ENCODE results near the gene CLDN16.

CLDN16 gene

GRCh38 chr3:190442240-190442639 is 54.3 kb downstream of the CLDN16 start:
- Histone ChIP-seq H3K27ac (ENCODE audit: low read length) (no peak overlapping the region), H3K36me3 (replicated peaks; ENCODE audit: insufficient read depth, low read length) (no peaks in the 10 kb centered on the region), H3K9ac (ENCODE audit: low read length) (no peak overlapping the region), H2AFZ (ENCODE audit: low read length) (no peak overlapping the region), H3K4me1 (ENCODE audit: low read length) (no peaks in the 10 kb centered on the region), H3K79me2 (ENCODE audit: low read length) (no peaks in the 10 kb centered on the region), H3F3A (ENCODE audit: insufficient read depth, low read length) (no peaks in the 10 kb centered on the region), H3K27me3 (replicated peaks; ENCODE audit: insufficient read depth, low read length) (no peaks in the 10 kb centered on the region), H3K9me2 (replicated peaks; ENCODE audit: insufficient read depth, low read length) (no peaks in the 10 kb centered on the region), H3K4me3 (ENCODE audit: low read length) (no peak overlapping the region), H4K20me1 (ENCODE audit: insufficient read depth, low read length) (no peaks in the 10 kb centered on the region), H3K4me2 (ENCODE audit: low read depth, low read length) (no peak overlapping the region), H3K9me3 (replicated peaks; ENCODE audit: insufficient read depth, low read length) (no peaks in the 10 kb centered on the region)
- DNase-seq: no peak
- no peak for TF ChIP-seq CTCF (IDR thresholded peaks at IDR 0.05; ENCODE audit: low read length)

GRCh38 chr3:190443257-190443656 is 55.3 kb downstream of the CLDN16 start:
- no peak overlapping the region for H3K27ac ChIP-seq (ENCODE audit: low read length)
- H3K4me2 ChIP-seq (ENCODE audit: low read depth, low read length): no peak overlapping the region
- no peaks in the 10 kb centered on the region for H3K79me2 ChIP-seq (ENCODE audit: low read length)
- no peak overlapping the region for H3K9ac ChIP-seq (ENCODE audit: low read length)
- no peak for TF ChIP-seq EZH2 (optimal IDR thresholded peaks at IDR 0.05; ENCODE audit: low read depth, low read length)
- TF ChIP-seq EZH2phosphoT487 (IDR thresholded peaks at IDR 0.05; ENCODE audit: low read length): no peak
- TF ChIP-seq CTCF (IDR thresholded peaks at IDR 0.05; ENCODE audit: low read length): no peak; the same call in 1 of the 2 replicates
- H2AFZ ChIP-seq (ENCODE audit: low read length): no peak overlapping the region
- H3K9me3 ChIP-seq (replicated peaks; ENCODE audit: insufficient read depth, low read length): no peaks in the 10 kb centered on the region
- no peaks in the 10 kb centered on the region for H3K36me3 ChIP-seq (replicated peaks; ENCODE audit: insufficient read depth, low read length)
- no peak overlapping the region for H3K4me3 ChIP-seq (ENCODE audit: low read length)
- no peaks in the 10 kb centered on the region for H3K9me2 ChIP-seq (replicated peaks; ENCODE audit: insufficient read depth, low read length)
- no peak for DNase-seq
- H3K27me3 ChIP-seq (replicated peaks; ENCODE audit: insufficient read depth, low read length): no peaks in the 10 kb centered on the region
- H3K4me1 ChIP-seq (ENCODE audit: low read length): no peaks in the 10 kb centered on the region
- no peaks in the 10 kb centered on the region for H3F3A ChIP-seq (ENCODE audit: insufficient read depth, low read length)
- H4K20me1 ChIP-seq (ENCODE audit: insufficient read depth, low read length): no peaks in the 10 kb centered on the region

- Histone ChIP-seq H2AFZ (ENCODE audit: low read length) (no peak overlapping the region), H3K4me3 (ENCODE audit: low read length) (no peak overlapping the region), H3K27me3 (replicated peaks; ENCODE audit: insufficient read depth, low read length) (no peaks in the 10 kb centered on the region), H3K4me2 (ENCODE audit: low read depth, low read length) (no peak overlapping the region), H3K36me3 (replicated peaks; ENCODE audit: insufficient read depth, low read length) (no peaks in the 10 kb centered on the region), H3K79me2 (ENCODE audit: low read length) (no peaks in the 10 kb centered on the region), H3K4me1 (ENCODE audit: low read length) (no peaks in the 10 kb centered on the region), H4K20me1 (ENCODE audit: insufficient read depth, low read length) (no peaks in the 10 kb centered on the region), H3K9ac (ENCODE audit: low read length) (no peak overlapping the region), H3F3A (ENCODE audit: insufficient read depth, low read length) (no peaks in the 10 kb centered on the region), H3K9me3 (replicated peaks; ENCODE audit: insufficient read depth, low read length) (no peaks in the 10 kb centered on the region), H3K27ac (ENCODE audit: low read length) (no peak overlapping the region), H3K9me2 (replicated peaks; ENCODE audit: insufficient read depth, low read length) (no peaks in the 10 kb centered on the region)
- DNase-seq: no peak
- TF ChIP-seq EZH2phosphoT487 (IDR thresholded peaks at IDR 0.05; ENCODE audit: low read length): no peak
- TF ChIP-seq CTCF (IDR thresholded peaks at IDR 0.05; ENCODE audit: low read length): no peak
- TF ChIP-seq EZH2 (optimal IDR thresholded peaks at IDR 0.05; ENCODE audit: low read depth, low read length): no peak
Measured at GRCh38 chr3:190444006-190444405, 56.0 kb downstream of the CLDN16 start.

All from MM.1S (cell line).